H9 (cell line): ENCODE measurements around the gene PPP1R18. TPM values are rescaled to one million over a fixed set of nuclear protein-coding genes. Genes with fewer than 3 reads are reported as not detected.

Experiments
- DNase-seq: peaks from one replicate; pipeline ENCODE4 v3.0.0-alpha.2; 2017
- H2AFZ ChIP-seq: one replicate; pipeline ENCODE4 v1.6.1; 2013; ENCODE audit warnings: mild to moderate bottlenecking, low read length, control low read depth, moderate library complexity
- H2AK5ac ChIP-seq: 2 replicates; pipeline ENCODE4 v1.6.1; 2013; ENCODE audit warnings: low read length, control low read depth, mixed read lengths; ENCODE audit not compliant: insufficient read length
- H2BK120ac ChIP-seq: one replicate; pipeline ENCODE4 v1.6.1; 2013; ENCODE audit warnings: low read depth, mild to moderate bottlenecking, low read length, control low read depth, inconsistent platforms; ENCODE audit not compliant: poor library complexity, severe bottlenecking
- H2BK12ac ChIP-seq: 2 replicates; pipeline ENCODE4 v1.6.1; 2013; ENCODE audit warnings: low read length, control low read depth, mixed read lengths, low read depth; ENCODE audit not compliant: insufficient read length
- H2BK15ac ChIP-seq: 2 replicates; pipeline ENCODE4 v1.6.1; 2013; ENCODE audit warnings: low read depth, low read length, control low read depth
- H2BK20ac ChIP-seq: one replicate; pipeline ENCODE4 v1.6.1; 2013; ENCODE audit warnings: low read depth, mild to moderate bottlenecking, low read length, control low read depth, inconsistent platforms; ENCODE audit not compliant: poor library complexity, severe bottlenecking
- H2BK5ac ChIP-seq: 2 replicates; pipeline ENCODE4 v1.6.1; 2013; ENCODE audit warnings: low read length, control low read depth, mixed read lengths; ENCODE audit not compliant: insufficient read length
- H3K14ac ChIP-seq: 2 replicates; pipeline ENCODE4 v1.6.1; 2013; ENCODE audit warnings: low read length, control low read depth; ENCODE audit not compliant: insufficient read depth
- H3K18ac ChIP-seq: 2 replicates; pipeline ENCODE4 v1.6.1; 2013; ENCODE audit warnings: low read depth, mild to moderate bottlenecking, mixed read lengths, low read length, control low read depth; ENCODE audit not compliant: insufficient read length
- H3K23ac ChIP-seq: 2 replicates; pipeline ENCODE4 v1.6.1; 2013; ENCODE audit warnings: low read length, control low read depth, mixed read lengths, low read depth; ENCODE audit not compliant: insufficient read length
- H3K23me2 ChIP-seq: 2 replicates; pipeline ENCODE4 v1.6.1; 2013; ENCODE audit warnings: low read depth, mild to moderate bottlenecking, mixed read lengths, low read length, control low read depth; ENCODE audit not compliant: insufficient read length, poor library complexity, severe bottlenecking
- H3K27ac ChIP-seq: 2 replicates; pipeline ENCODE4 v1.5.1; 2013; ENCODE audit warnings: low read length, control low read depth, mixed read lengths, low read depth; ENCODE audit not compliant: insufficient read length
- H3K27me3 ChIP-seq: 2 replicates; pipeline ENCODE4 v1.6.1; 2013; ENCODE audit warnings: low read length, control low read depth, inconsistent platforms; ENCODE audit not compliant: insufficient read depth
- H3K4ac ChIP-seq: 2 replicates; pipeline ENCODE4 v1.6.1; 2013; ENCODE audit warnings: low read depth, mild to moderate bottlenecking, control low read depth, inconsistent platforms, low read length, moderate library complexity
- H3K4me1 ChIP-seq: 2 replicates; pipeline ENCODE4 v1.6.1; 2013; ENCODE audit warnings: low read length, control low read depth, inconsistent platforms; ENCODE audit not compliant: insufficient read depth
- H3K4me2 ChIP-seq: 2 replicates; pipeline ENCODE4 v1.6.1; 2013; ENCODE audit warnings: low read length, control low read depth, mixed read lengths; ENCODE audit not compliant: insufficient read length, insufficient read depth
- H3K56ac ChIP-seq: 2 replicates; pipeline ENCODE4 v1.6.1; 2013; ENCODE audit warnings: low read depth, mild to moderate bottlenecking, mixed read lengths, low read length, control low read depth; ENCODE audit not compliant: insufficient read length
- H3K79me1 ChIP-seq: 2 replicates; pipeline ENCODE4 v1.6.1; 2013; ENCODE audit warnings: low read depth, mild to moderate bottlenecking, moderate library complexity, low read length, control low read depth, inconsistent platforms; ENCODE audit not compliant: insufficient read depth, poor library complexity, severe bottlenecking
- H3K79me2 ChIP-seq: 2 replicates; pipeline ENCODE4 v1.6.1; 2013; ENCODE audit warnings: low read length, control low read depth, inconsistent platforms; ENCODE audit not compliant: insufficient read depth
- H3K9ac ChIP-seq: 2 replicates; pipeline ENCODE4 v1.6.1; 2013; ENCODE audit warnings: low read length, control low read depth, mixed read lengths; ENCODE audit not compliant: insufficient read length; ENCODE audit errors: extremely low read depth
- H3K9me3 ChIP-seq: one replicate; pipeline ENCODE4 v1.6.1; 2013; ENCODE audit warnings: low read depth, low read length, inconsistent platforms; ENCODE audit not compliant: control insufficient read depth
- H3T11ph ChIP-seq: one replicate; pipeline ENCODE4 v1.6.1; 2013; ENCODE audit warnings: mild to moderate bottlenecking, low read length, control low read depth, inconsistent platforms
- H4K20me1 ChIP-seq: one replicate; pipeline ENCODE4 v1.6.1; 2013; ENCODE audit not compliant: control insufficient read depth, insufficient read length, insufficient read depth
- H4K5ac ChIP-seq: 2 replicates; pipeline ENCODE4 v1.6.1; 2013; ENCODE audit warnings: low read depth, mild to moderate bottlenecking, mixed read lengths, low read length, control low read depth; ENCODE audit not compliant: insufficient read length
- H4K8ac ChIP-seq: replicated peaks from 2 replicates; pipeline ENCODE4 v1.6.1; 2013; ENCODE audit warnings: low read length, control low read depth, mixed read lengths, low read depth; ENCODE audit not compliant: insufficient read length
- H4K91ac ChIP-seq: 2 replicates; pipeline ENCODE4 v1.6.1; 2013; ENCODE audit warnings: low read depth, mild to moderate bottlenecking, moderate library complexity, mixed read lengths, low read length, control low read depth; ENCODE audit not compliant: insufficient read length
- H3K27ac Mint-ChIP-seq, 3 experiments: 2 replicates in 2 of 3; 3 replicates in 1 of 3; pipeline ENCODE4 v1.8.0; 2020 to 2021; ENCODE audit warnings: mixed read lengths in 3 of 3, mild to moderate bottlenecking in 1 of 3, moderate library complexity in 1 of 3
- H3K27me3 Mint-ChIP-seq: 2 replicates; pipeline ENCODE4 v1.8.0; 2021; ENCODE audit warnings: low read depth, mild to moderate bottlenecking, moderate library complexity, mixed read lengths
- H3K36me3 Mint-ChIP-seq, 3 experiments: 2 replicates in 2 of 3; 3 replicates in 1 of 3; pipeline ENCODE4 v1.8.0; 2020 to 2021; ENCODE audit warnings: low read depth in 3 of 3, mixed read lengths in 3 of 3; ENCODE audit not compliant: insufficient read depth in 1 of 3
- H3K4me1 Mint-ChIP-seq, 2 experiments: 2 replicates each; pipeline ENCODE4 v1.8.0; 2020; ENCODE audit warnings: mixed read lengths in 2 of 2
- H3K4me3 Mint-ChIP-seq, 2 experiments: 2 replicates in 1 of 2; 3 replicates in 1 of 2; pipeline ENCODE4 v1.8.0; 2020 to 2021; ENCODE audit warnings: mild to moderate bottlenecking in 2 of 2, mixed read lengths in 2 of 2, moderate library complexity in 1 of 2
- H3K9me3 Mint-ChIP-seq, 2 experiments: 2 replicates in 1 of 2; 3 replicates in 1 of 2; pipeline ENCODE4 v1.8.0; 2020; ENCODE audit warnings: mild to moderate bottlenecking in 2 of 2, mixed read lengths in 2 of 2, moderate library complexity in 1 of 2
- CTCF ChIP-seq: fragments of 200-600 bp; sonication (generic); conservative IDR thresholded peaks from 3 replicates; pipeline ENCODE4 v1.8.0; 2021; ENCODE audit warnings: antibody characterized with exemption, mild to moderate bottlenecking
- WGBS: extraction: QIAGEN DNeasy Blood & Tissue Kit; methylation state at CpG from one replicate; pipeline ENCODE4 v1.1.7; 2013; ENCODE audit warnings: missing lambda C conversion rate, low lambda C conversion rate, mixed read lengths; ENCODE audit not compliant: insufficient read length; ENCODE audit errors: extremely low coverage; 5-methylcytosine and 5-hydroxymethylcytosine counted together
- total RNA-seq: library from RNA; stranded (reverse); gene quantifications from 2 replicates; pipeline ENCODE4 v1.2.1, GENCODE V29; 2021

PPP1R18 gene
- total RNA-seq, 1 experiment from 2014 or later: 28.0 TPM

- Histone ChIP-seq H3K4me2 (no peak overlapping the region), H2AFZ (no peak overlapping the region), H3T11ph (no peak overlapping the region), H2BK120ac (no peak overlapping the region), H3K79me1 (no peaks in the 10 kb centered on the region), H3K23me2 (peaks cover 13% of the 10 kb centered on the region), H2BK12ac (no peak overlapping the region), H3K4ac (no peak overlapping the region), H3K9ac (no peak overlapping the region), H3K9me3 (no peaks in the 10 kb centered on the region), H3K23ac (no peak overlapping the region), H3K4me1 (peaks cover 14% of the 10 kb centered on the region; the same call in 1 of the 2 replicates), H4K8ac (no peak overlapping the region), H4K5ac (no peak overlapping the region), H2BK5ac (no peak overlapping the region), H3K27ac (no peak overlapping the region), H2AK5ac (no peak overlapping the region), H2BK15ac (no peak overlapping the region), H3K18ac (no peak overlapping the region), H3K14ac (no peak overlapping the region), H3K79me2 (peaks cover 2% of the 10 kb centered on the region; the same call in 1 of the 2 replicates), H2BK20ac (no peak overlapping the region), H3K27me3 (no peaks in the 10 kb centered on the region), H4K91ac (no peak overlapping the region), H4K20me1 (no peaks in the 10 kb centered on the region), H3K56ac (no peak overlapping the region)
- peaks cover 58 to 62% of the 10 kb centered on the region in 2 experiments for H3K4me1 Mint-ChIP-seq
- H3K36me3 Mint-ChIP-seq: peaks cover 3 to 31% (median 25%) of the 10 kb centered on the region in 3 experiments; a peak in 6 of 7 replicates
- H3K9me3 Mint-ChIP-seq: no peaks in the 10 kb centered on the region; a peak in 1 of 5 replicates
- TF ChIP-seq CTCF: no peak
- DNase-seq: no peak
- H3K4me3 Mint-ChIP-seq: peak overlapping the region; percentile 35 to 73; a peak in 3 of 5 replicates
- WGBS: no CpG with 5 or more reads among the region's 4 CpGs
- H3K27ac Mint-ChIP-seq: peak overlapping the region; percentile 62 to 79 (median 65); a peak in 3 of 7 replicates
- H3K27me3 Mint-ChIP-seq: peaks cover 3% of the 10 kb centered on the region; the same call in 1 of the 2 replicates
Observed at GRCh38 chr6:30681766-30682142, 4.7 kb downstream of the PPP1R18 start.
